Lung (tissue), 12 donors: ENCODE data around the gene DENND11. TPM values are rescaled to one million over a fixed set of nuclear protein-coding genes. Genes with fewer than 3 reads are reported as not detected.
A peak's percentile ranks its signal among the peaks of the same experiment; 100 is the strongest.

Experiments
- ATAC-seq: fragments of 200-7000 bp; cut with Tn5 transposase; one replicate; pipeline ENCODE4 v1.9.1; 2020; ENCODE audit warnings: moderate number of reproducible peaks; ENCODE audit not compliant: insufficient read depth, low FRiP score
- DNase-seq, 3 donors: peaks; one replicate each; pipeline ENCODE4 v3.0.0-alpha.2; 2013 to 2017
- H3K27ac ChIP-seq, 2 donors: one replicate each; pipeline ENCODE4 v1.5.1; 2013; ENCODE audit warnings: mild to moderate bottlenecking in 2 of 2, moderate library complexity in 2 of 2, control low read depth in 1 of 2, inconsistent platforms in 1 of 2, low read depth in 1 of 2, low read length in 1 of 2
- H3K27me3 ChIP-seq, 3 donors: one replicate each; pipeline ENCODE4 v1.5.1; 2013; ENCODE audit warnings: low read length in 2 of 3; ENCODE audit not compliant: control insufficient read depth in 3 of 3, insufficient read depth in 3 of 3
- H3K36me3 ChIP-seq, 4 donors: one replicate each; pipeline ENCODE4 v1.5.1; 2013; ENCODE audit warnings: low read length in 4 of 4, mild to moderate bottlenecking in 1 of 4, moderate library complexity in 1 of 4; ENCODE audit not compliant: control insufficient read depth in 4 of 4, insufficient read depth in 4 of 4
- H3K4me1 ChIP-seq, 5 donors: one replicate each; pipeline ENCODE4 v1.5.1; 2013; ENCODE audit warnings: low read length in 5 of 5, mild to moderate bottlenecking in 2 of 5, moderate library complexity in 1 of 5; ENCODE audit not compliant: control insufficient read depth in 5 of 5, insufficient read depth in 5 of 5
- H3K4me3 ChIP-seq: one replicate; pipeline ENCODE4 v1.5.1; 2013; ENCODE audit warnings: mild to moderate bottlenecking, control low read depth, moderate library complexity
- H3K9ac ChIP-seq, 2 donors: one replicate each; pipeline ENCODE4 v1.5.1; 2013; ENCODE audit warnings: low read length in 2 of 2, control low read depth in 1 of 2; ENCODE audit not compliant: insufficient read depth in 1 of 2
- H3K9me3 ChIP-seq, 4 donors: one replicate each; pipeline ENCODE4 v1.5.1; 2013; ENCODE audit warnings: low read length in 3 of 4, mild to moderate bottlenecking in 1 of 4, moderate library complexity in 1 of 4; ENCODE audit not compliant: control insufficient read depth in 4 of 4, insufficient read depth in 3 of 4
- CTCF ChIP-seq: IDR thresholded peaks from 2 replicates; pipeline ENCODE4 v1.5.1; 2012; ENCODE audit warnings: mild to moderate bottlenecking; ENCODE audit errors: control extremely low read depth, extremely low read depth
- WGBS, 2 donors: extraction: QIAGEN DNeasy Blood & Tissue Kit; methylation state at CpG; one replicate each; pipeline ENCODE4 v1.1.7; 2013; 5-methylcytosine and 5-hydroxymethylcytosine counted together
- polyA plus RNA-seq, 2 donors: library from polyadenylated mRNA; stranded (reverse); fragments of 200-250 nt; gene quantifications; one replicate each; pipeline ENCODE4 v1.2.1, GENCODE V29; 2013
- total RNA-seq, 2 donors: library from RNA; depleted of rRNA in 1 of 2; stranded (reverse); fragments of >200 nt in 1 of 2; gene quantifications; one replicate each; pipeline ENCODE4 v1.2.1, GENCODE V29; 2014 to 2021
- donor health status: control.
- donor health status: control.
- donor health status: Bipolar disorder and iron deficiency.
- donor health status: healthy.
- donor health status: DM: yes; HTN: yes; CAD: no.

DENND11 gene
- total and polyA plus RNA-seq, 4 donors: 5.1 to 43.3 (median 16.2) TPM

GRCh38 chr7:141685285-141686023 is 16.5 kb downstream of the DENND11 start:
- Histone ChIP-seq H3K27me3 (no peaks in the 10 kb centered on the region), H3K36me3 (peaks cover 10 to 18% (median 16%) of the 10 kb centered on the region in 4 donors), H3K9me3 (no peaks in the 10 kb centered on the region), H3K4me3 (no peak overlapping the region), H3K27ac (peak overlapping the region in 1 of 2 donors; percentile 5), H3K9ac (peak overlapping the region in 1 of 2 donors; percentile 59), H3K4me1 (peaks cover 0 to 22% (median 5%) of the 10 kb centered on the region in 5 donors)
- WGBS, 2 donors: 81 to 89% methylated on average over 27 of the region's 27 CpGs
- DNase-seq (peak; percentile 88 to 97 (median 96)), ATAC-seq (peak; percentile 27)
- TF ChIP-seq CTCF: no peak

GRCh38 chr7:141679014-141679413 is 23.0 kb downstream of the DENND11 start:
- no peak overlapping the region for H3K9ac ChIP-seq
- H3K36me3 ChIP-seq: peaks cover 3 to 18% (median 12%) of the 10 kb centered on the region in 4 donors
- TF ChIP-seq CTCF: no peak
- ATAC-seq (no peak), DNase-seq (no peak)
- H3K4me1 ChIP-seq: peaks cover 0 to 5% (median 0%) of the 10 kb centered on the region in 5 donors
- no peaks in the 10 kb centered on the region for H3K27me3 ChIP-seq
- H3K27ac ChIP-seq: no peak overlapping the region
- H3K9me3 ChIP-seq: no peaks in the 10 kb centered on the region
- no peak overlapping the region for H3K4me3 ChIP-seq

- WGBS, 2 donors: 23 to 67% methylated on average over 3 of the region's 3 CpGs
- no peak for ATAC-seq
- Histone ChIP-seq H3K27ac (no peak overlapping the region), H3K4me3 (no peak overlapping the region), H3K4me1 (peaks cover 0 to 5% (median 0%) of the 10 kb centered on the region in 5 donors), H3K9me3 (no peaks in the 10 kb centered on the region), H3K36me3 (peaks cover 0 to 15% (median 6%) of the 10 kb centered on the region in 4 donors), H3K9ac (no peak overlapping the region), H3K27me3 (no peaks in the 10 kb centered on the region)
- no peak for DNase-seq
- TF ChIP-seq CTCF: no peak
These were observed 25.3 kb downstream of the DENND11 start for GRCh38 chr7:141676618-141677017.
